HEK293T (cell line): ENCODE measurements around the gene NPHS2.

Experiments used
- CTCF ChIA-PET: fragments of 350-600 bp; formaldehyde crosslinking; extraction: SDS; loops from one replicate; lab custom pipeline; 2021; ENCODE audit warnings: antibody characterized with exemption, inconsistent platforms; lab: Yijun Ruan, JAX
- POLR2A ChIA-PET: fragments of 350-600 bp; formaldehyde crosslinking; extraction: SDS; loops from one replicate; lab custom pipeline; 2020; ENCODE audit warnings: antibody characterized with exemption, inconsistent platforms; lab: Yijun Ruan, JAX
- DNase-seq: peaks from one replicate; pipeline ENCODE4 v3.0.0; 2012; ENCODE audit warnings: mixed read lengths; ENCODE audit errors: extremely low spot score
- ARNT ChIP-seq: fragments of 450-650 bp; IDR thresholded peaks from 2 replicates; pipeline ENCODE4 v1.6.1; 2017; ENCODE audit warnings: mild to moderate bottlenecking
- BHLHE40 ChIP-seq: fragments of 450-650 bp; IDR thresholded peaks from 2 replicates; pipeline ENCODE4 v1.6.1; 2016; ENCODE audit warnings: mild to moderate bottlenecking, moderate library complexity, borderline replicate concordance
- CTBP1 ChIP-seq: fragments of 450-650 bp; IDR thresholded peaks from 2 replicates; pipeline ENCODE4 v1.6.1; 2016; ENCODE audit warnings: borderline replicate concordance
- ELF4 ChIP-seq: fragments of 450-650 bp; IDR thresholded peaks from 2 replicates; pipeline ENCODE4 v1.6.1; 2017; ENCODE audit warnings: antibody characterized with exemption
- FOXA1 ChIP-seq: fragments of 450-650 bp; IDR thresholded peaks from 2 replicates; pipeline ENCODE4 v1.6.1; 2016; ENCODE audit warnings: mild to moderate bottlenecking
- FOXK2 ChIP-seq: fragments of 450-650 bp; IDR thresholded peaks from 2 replicates; pipeline ENCODE4 v1.6.1; 2016; ENCODE audit warnings: mild to moderate bottlenecking
- FOXM1 ChIP-seq: fragments of 450-650 bp; IDR thresholded peaks from 2 replicates; pipeline ENCODE4 v1.6.1; 2017; ENCODE audit warnings: mild to moderate bottlenecking, borderline replicate concordance
- HDGF ChIP-seq: fragments of 450-650 bp; IDR thresholded peaks from 2 replicates; pipeline ENCODE4 v1.6.1; 2017; ENCODE audit warnings: antibody characterized with exemption, borderline replicate concordance
- L3MBTL2 ChIP-seq: fragments of 450-650 bp; conservative IDR thresholded peaks from 2 replicates; pipeline ENCODE4 v1.6.1; 2016; ENCODE audit warnings: mild to moderate bottlenecking
- LEF1 ChIP-seq: fragments of 450-650 bp; IDR thresholded peaks from 2 replicates; pipeline ENCODE4 v1.6.1; 2017; ENCODE audit warnings: mild to moderate bottlenecking, borderline replicate concordance
- NFRKB ChIP-seq: fragments of 450-650 bp; IDR thresholded peaks from 2 replicates; pipeline ENCODE4 v1.6.1; 2016; ENCODE audit warnings: mild to moderate bottlenecking, moderate library complexity
- PKNOX1 ChIP-seq: fragments of 450-650 bp; IDR thresholded peaks from 2 replicates; pipeline ENCODE4 v1.6.1; 2016
- SP1 ChIP-seq: fragments of 450-650 bp; IDR thresholded peaks from 2 replicates; pipeline ENCODE4 v1.6.1; 2017
- SUZ12 ChIP-seq: fragments of 450-650 bp; IDR thresholded peaks from 2 replicates; pipeline ENCODE4 v1.6.1; 2016; ENCODE audit warnings: mild to moderate bottlenecking
- ZNF384 ChIP-seq: fragments of 450-650 bp; IDR thresholded peaks from 2 replicates; pipeline ENCODE4 v1.6.1; 2016

Gene NPHS2

GRCh38 chr1:179516976-179517705, 58.6 kb downstream of the NPHS2 start:
- DNase-seq, result no peak
- CTCF ChIA-PET, result no interaction called here
- TF ChIP-seq FOXA1 (no peak), HDGF (no peak), BHLHE40 (no peak), NFRKB (no peak), SP1 (no peak), CTBP1 (no peak)
- POLR2A ChIA-PET, result no interaction called here

GRCh38 chr1:179510038-179510437, 65.7 kb downstream of the NPHS2 start:
- POLR2A ChIA-PET, result no interaction called here
- no peak for TF ChIP-seq ELF4
- TF ChIP-seq NFRKB, result no peak
- no peak for TF ChIP-seq BHLHE40
- no peak for TF ChIP-seq CTBP1
- TF ChIP-seq PKNOX1, result no peak
- TF ChIP-seq HDGF, result no peak
- TF ChIP-seq SUZ12, result no peak
- TF ChIP-seq ZNF384, result no peak
- TF ChIP-seq ARNT, result no peak
- no peak for TF ChIP-seq FOXM1
- no peak for TF ChIP-seq SP1
- no peak for DNase-seq
- CTCF ChIA-PET, result no interaction called here

GRCh38 chr1:179509384-179509783, 66.4 kb downstream of the NPHS2 start:
- no peak for DNase-seq
- CTCF ChIA-PET, result no interaction called here
- TF ChIP-seq FOXM1, result no peak
- TF ChIP-seq L3MBTL2, result no peak
- POLR2A ChIA-PET, result no interaction called here

GRCh38 chr1:179506199-179506598, 69.5 kb downstream of the NPHS2 start:
- TF ChIP-seq CTBP1, result no peak
- TF ChIP-seq FOXM1, result no peak
- no peak for TF ChIP-seq ELF4
- TF ChIP-seq SUZ12, result no peak
- no peak for TF ChIP-seq FOXK2
- no peak for TF ChIP-seq BHLHE40
- no peak for TF ChIP-seq L3MBTL2
- TF ChIP-seq LEF1, result no peak
- POLR2A ChIA-PET, result no interaction called here
- DNase-seq, result no peak
- CTCF ChIA-PET, result no interaction called here
